NB4 (cell line): ENCODE data around the gene NHP2.

Experiments
- DNase-seq: peaks from one replicate; pipeline ENCODE4 v3.0.0; 2010; ENCODE audit warnings: low read depth
- H3K4me3 ChIP-seq: one replicate; pipeline ENCODE4 v1.5.1; 2011; ENCODE audit warnings: mild to moderate bottlenecking, low read depth, low read length, moderate library complexity
- MYC ChIP-seq: IDR thresholded peaks from 2 replicates; pipeline ENCODE4 v1.6.1; 2011; ENCODE audit warnings: low read depth, low read length
- POLR2A ChIP-seq: IDR thresholded peaks from 2 replicates; pipeline ENCODE4 v1.6.1; 2011; ENCODE audit warnings: mild to moderate bottlenecking; ENCODE audit not compliant: insufficient read length; ENCODE audit errors: extremely low read depth
- TF ChIP-seq, protein P1 (sequence below): IDR thresholded peaks from 2 replicates; pipeline ENCODE4 v1.6.1; 2011; ENCODE audit warnings: low read depth, low read length
- TF ChIP-seq, protein P2 (sequence below): IDR thresholded peaks from one replicate; pipeline ENCODE4 v1.5.1; 2012; ENCODE audit warnings: low read depth, low read length

Gene NHP2

DNA sequence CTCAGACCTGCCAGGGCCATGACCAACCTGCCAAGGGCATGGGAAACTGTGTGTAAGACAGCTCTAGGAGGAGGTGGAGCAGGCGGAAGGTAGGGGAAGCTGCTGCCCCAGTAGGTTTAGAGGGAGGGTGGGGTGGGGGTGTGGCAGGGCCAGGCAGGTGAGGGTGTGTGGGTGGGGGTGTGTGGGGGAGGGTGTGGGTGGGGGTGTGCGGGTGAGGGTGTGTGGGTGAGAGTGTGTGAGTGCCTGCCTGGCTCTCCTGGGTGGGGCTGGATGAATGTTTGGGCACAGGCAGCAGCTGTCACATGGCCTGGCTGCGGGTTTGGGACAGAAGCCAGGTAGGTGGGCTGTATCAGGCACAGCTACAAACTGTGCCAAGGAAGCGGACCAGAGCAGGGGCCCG lies 49.2 kb downstream of the NHP2 start:
- H3K4me3 ChIP-seq: no peak overlapping the region
- DNase-seq: no peak
- TF ChIP-seq MYC: no peak
- TF ChIP-seq, protein P1, sequence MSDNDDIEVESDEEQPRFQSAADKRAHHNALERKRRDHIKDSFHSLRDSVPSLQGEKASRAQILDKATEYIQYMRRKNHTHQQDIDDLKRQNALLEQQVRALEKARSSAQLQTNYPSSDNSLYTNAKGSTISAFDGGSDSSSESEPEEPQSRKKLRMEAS: no peak

- no peak overlapping the region for H3K4me3 ChIP-seq
- no peak for DNase-seq
These were observed 50.1 kb downstream of the NHP2 start for GRCh38 chr5:178103612-178104011.

More at GRCh38 chr5:178103612-178104011, 50.1 kb downstream of the NHP2 start:
- TF ChIP-seq POLR2A (no peak), MYC (no peak)
- TF ChIP-seq, protein P1: no peak
- TF ChIP-seq, protein P2, sequence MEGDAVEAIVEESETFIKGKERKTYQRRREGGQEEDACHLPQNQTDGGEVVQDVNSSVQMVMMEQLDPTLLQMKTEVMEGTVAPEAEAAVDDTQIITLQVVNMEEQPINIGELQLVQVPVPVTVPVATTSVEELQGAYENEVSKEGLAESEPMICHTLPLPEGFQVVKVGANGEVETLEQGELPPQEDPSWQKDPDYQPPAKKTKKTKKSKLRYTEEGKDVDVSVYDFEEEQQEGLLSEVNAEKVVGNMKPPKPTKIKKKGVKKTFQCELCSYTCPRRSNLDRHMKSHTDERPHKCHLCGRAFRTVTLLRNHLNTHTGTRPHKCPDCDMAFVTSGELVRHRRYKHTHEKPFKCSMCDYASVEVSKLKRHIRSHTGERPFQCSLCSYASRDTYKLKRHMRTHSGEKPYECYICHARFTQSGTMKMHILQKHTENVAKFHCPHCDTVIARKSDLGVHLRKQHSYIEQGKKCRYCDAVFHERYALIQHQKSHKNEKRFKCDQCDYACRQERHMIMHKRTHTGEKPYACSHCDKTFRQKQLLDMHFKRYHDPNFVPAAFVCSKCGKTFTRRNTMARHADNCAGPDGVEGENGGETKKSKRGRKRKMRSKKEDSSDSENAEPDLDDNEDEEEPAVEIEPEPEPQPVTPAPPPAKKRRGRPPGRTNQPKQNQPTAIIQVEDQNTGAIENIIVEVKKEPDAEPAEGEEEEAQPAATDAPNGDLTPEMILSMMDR: no peak
